H9 (cell line): ENCODE measurements around the gene SSTR5. TPM values are rescaled to one million over a fixed set of nuclear protein-coding genes. Genes with fewer than 3 reads are reported as not detected.

ENCODE experiments used
- DNase-seq: peaks from one replicate; pipeline ENCODE4 v3.0.0-alpha.2; 2017
- H2AFZ ChIP-seq: one replicate; pipeline ENCODE4 v1.6.1; 2013; ENCODE audit warnings: mild to moderate bottlenecking, low read length, control low read depth, moderate library complexity
- H2AK5ac ChIP-seq: 2 replicates; pipeline ENCODE4 v1.6.1; 2013; ENCODE audit warnings: low read length, control low read depth, mixed read lengths; ENCODE audit not compliant: insufficient read length
- H2BK120ac ChIP-seq: one replicate; pipeline ENCODE4 v1.6.1; 2013; ENCODE audit warnings: low read depth, mild to moderate bottlenecking, low read length, control low read depth, inconsistent platforms; ENCODE audit not compliant: poor library complexity, severe bottlenecking
- H2BK12ac ChIP-seq: 2 replicates; pipeline ENCODE4 v1.6.1; 2013; ENCODE audit warnings: low read length, control low read depth, mixed read lengths, low read depth; ENCODE audit not compliant: insufficient read length
- H2BK15ac ChIP-seq: 2 replicates; pipeline ENCODE4 v1.6.1; 2013; ENCODE audit warnings: low read depth, low read length, control low read depth
- H2BK20ac ChIP-seq: one replicate; pipeline ENCODE4 v1.6.1; 2013; ENCODE audit warnings: low read depth, mild to moderate bottlenecking, low read length, control low read depth, inconsistent platforms; ENCODE audit not compliant: poor library complexity, severe bottlenecking
- H2BK5ac ChIP-seq: 2 replicates; pipeline ENCODE4 v1.6.1; 2013; ENCODE audit warnings: low read length, control low read depth, mixed read lengths; ENCODE audit not compliant: insufficient read length
- H3K14ac ChIP-seq: 2 replicates; pipeline ENCODE4 v1.6.1; 2013; ENCODE audit warnings: low read length, control low read depth; ENCODE audit not compliant: insufficient read depth
- H3K18ac ChIP-seq: 2 replicates; pipeline ENCODE4 v1.6.1; 2013; ENCODE audit warnings: low read depth, mild to moderate bottlenecking, mixed read lengths, low read length, control low read depth; ENCODE audit not compliant: insufficient read length
- H3K23ac ChIP-seq: 2 replicates; pipeline ENCODE4 v1.6.1; 2013; ENCODE audit warnings: low read length, control low read depth, mixed read lengths, low read depth; ENCODE audit not compliant: insufficient read length
- H3K23me2 ChIP-seq: 2 replicates; pipeline ENCODE4 v1.6.1; 2013; ENCODE audit warnings: low read depth, mild to moderate bottlenecking, mixed read lengths, low read length, control low read depth; ENCODE audit not compliant: insufficient read length, poor library complexity, severe bottlenecking
- H3K27ac ChIP-seq: 2 replicates; pipeline ENCODE4 v1.5.1; 2013; ENCODE audit warnings: low read length, control low read depth, mixed read lengths, low read depth; ENCODE audit not compliant: insufficient read length
- H3K27me3 ChIP-seq: 2 replicates; pipeline ENCODE4 v1.6.1; 2013; ENCODE audit warnings: low read length, control low read depth, inconsistent platforms; ENCODE audit not compliant: insufficient read depth
- H3K4ac ChIP-seq: 2 replicates; pipeline ENCODE4 v1.6.1; 2013; ENCODE audit warnings: low read depth, mild to moderate bottlenecking, control low read depth, inconsistent platforms, low read length, moderate library complexity
- H3K4me1 ChIP-seq: 2 replicates; pipeline ENCODE4 v1.6.1; 2013; ENCODE audit warnings: low read length, control low read depth, inconsistent platforms; ENCODE audit not compliant: insufficient read depth
- H3K4me2 ChIP-seq: 2 replicates; pipeline ENCODE4 v1.6.1; 2013; ENCODE audit warnings: low read length, control low read depth, mixed read lengths; ENCODE audit not compliant: insufficient read length, insufficient read depth
- H3K56ac ChIP-seq: 2 replicates; pipeline ENCODE4 v1.6.1; 2013; ENCODE audit warnings: low read depth, mild to moderate bottlenecking, mixed read lengths, low read length, control low read depth; ENCODE audit not compliant: insufficient read length
- H3K79me1 ChIP-seq: 2 replicates; pipeline ENCODE4 v1.6.1; 2013; ENCODE audit warnings: low read depth, mild to moderate bottlenecking, moderate library complexity, low read length, control low read depth, inconsistent platforms; ENCODE audit not compliant: insufficient read depth, poor library complexity, severe bottlenecking
- H3K79me2 ChIP-seq: 2 replicates; pipeline ENCODE4 v1.6.1; 2013; ENCODE audit warnings: low read length, control low read depth, inconsistent platforms; ENCODE audit not compliant: insufficient read depth
- H3K9ac ChIP-seq: 2 replicates; pipeline ENCODE4 v1.6.1; 2013; ENCODE audit warnings: low read length, control low read depth, mixed read lengths; ENCODE audit not compliant: insufficient read length; ENCODE audit errors: extremely low read depth
- H3K9me3 ChIP-seq: one replicate; pipeline ENCODE4 v1.6.1; 2013; ENCODE audit warnings: low read depth, low read length, inconsistent platforms; ENCODE audit not compliant: control insufficient read depth
- H3T11ph ChIP-seq: one replicate; pipeline ENCODE4 v1.6.1; 2013; ENCODE audit warnings: mild to moderate bottlenecking, low read length, control low read depth, inconsistent platforms
- H4K20me1 ChIP-seq: one replicate; pipeline ENCODE4 v1.6.1; 2013; ENCODE audit not compliant: control insufficient read depth, insufficient read length, insufficient read depth
- H4K5ac ChIP-seq: 2 replicates; pipeline ENCODE4 v1.6.1; 2013; ENCODE audit warnings: low read depth, mild to moderate bottlenecking, mixed read lengths, low read length, control low read depth; ENCODE audit not compliant: insufficient read length
- H4K8ac ChIP-seq: replicated peaks from 2 replicates; pipeline ENCODE4 v1.6.1; 2013; ENCODE audit warnings: low read length, control low read depth, mixed read lengths, low read depth; ENCODE audit not compliant: insufficient read length
- H4K91ac ChIP-seq: 2 replicates; pipeline ENCODE4 v1.6.1; 2013; ENCODE audit warnings: low read depth, mild to moderate bottlenecking, moderate library complexity, mixed read lengths, low read length, control low read depth; ENCODE audit not compliant: insufficient read length
- H3K27ac Mint-ChIP-seq, 3 experiments: 2 replicates in 2 of 3; 3 replicates in 1 of 3; pipeline ENCODE4 v1.8.0; 2020 to 2021; ENCODE audit warnings: mixed read lengths in 3 of 3, mild to moderate bottlenecking in 1 of 3, moderate library complexity in 1 of 3
- H3K27me3 Mint-ChIP-seq: 2 replicates; pipeline ENCODE4 v1.8.0; 2021; ENCODE audit warnings: low read depth, mild to moderate bottlenecking, moderate library complexity, mixed read lengths
- H3K36me3 Mint-ChIP-seq, 3 experiments: 2 replicates in 2 of 3; 3 replicates in 1 of 3; pipeline ENCODE4 v1.8.0; 2020 to 2021; ENCODE audit warnings: low read depth in 3 of 3, mixed read lengths in 3 of 3; ENCODE audit not compliant: insufficient read depth in 1 of 3
- H3K4me1 Mint-ChIP-seq, 2 experiments: 2 replicates each; pipeline ENCODE4 v1.8.0; 2020; ENCODE audit warnings: mixed read lengths in 2 of 2
- H3K4me3 Mint-ChIP-seq, 2 experiments: 2 replicates in 1 of 2; 3 replicates in 1 of 2; pipeline ENCODE4 v1.8.0; 2020 to 2021; ENCODE audit warnings: mild to moderate bottlenecking in 2 of 2, mixed read lengths in 2 of 2, moderate library complexity in 1 of 2
- H3K9me3 Mint-ChIP-seq, 2 experiments: 2 replicates in 1 of 2; 3 replicates in 1 of 2; pipeline ENCODE4 v1.8.0; 2020; ENCODE audit warnings: mild to moderate bottlenecking in 2 of 2, mixed read lengths in 2 of 2, moderate library complexity in 1 of 2
- CTCF ChIP-seq: fragments of 200-600 bp; sonication (generic); conservative IDR thresholded peaks from 3 replicates; pipeline ENCODE4 v1.8.0; 2021; ENCODE audit warnings: antibody characterized with exemption, mild to moderate bottlenecking
- WGBS: extraction: QIAGEN DNeasy Blood & Tissue Kit; methylation state at CpG from one replicate; pipeline ENCODE4 v1.1.7; 2013; ENCODE audit warnings: missing lambda C conversion rate, low lambda C conversion rate, mixed read lengths; ENCODE audit not compliant: insufficient read length; ENCODE audit errors: extremely low coverage; 5-methylcytosine and 5-hydroxymethylcytosine counted together
- total RNA-seq: library from RNA; stranded (reverse); gene quantifications from 2 replicates; pipeline ENCODE4 v1.2.1, GENCODE V29; 2021

SSTR5 gene
- total RNA-seq, 1 experiment from 2014 or later: 0.22 TPM

GRCh38 chr16:1089439-1089821 lies 16.9 kb downstream of the SSTR5 start:
- Histone ChIP-seq H3K18ac (no peak overlapping the region), H3K79me2 (no peaks in the 10 kb centered on the region), H2BK12ac (no peak overlapping the region), H3K23me2 (no peaks in the 10 kb centered on the region), H3K27ac (no peak overlapping the region), H2BK120ac (no peak overlapping the region), H3T11ph (no peak overlapping the region), H3K4me2 (no peak overlapping the region), H3K9me3 (peaks cover 5% of the 10 kb centered on the region), H3K23ac (no peak overlapping the region), H3K56ac (no peak overlapping the region), H3K27me3 (no peaks in the 10 kb centered on the region), H3K79me1 (no peaks in the 10 kb centered on the region), H4K91ac (no peak overlapping the region), H2AK5ac (no peak overlapping the region), H2AFZ (no peak overlapping the region), H2BK20ac (no peak overlapping the region), H4K8ac (no peak overlapping the region), H3K4ac (no peak overlapping the region), H4K20me1 (no peaks in the 10 kb centered on the region), H2BK15ac (no peak overlapping the region), H3K14ac (no peak overlapping the region), H4K5ac (no peak overlapping the region), H2BK5ac (no peak overlapping the region), H3K4me1 (no peaks in the 10 kb centered on the region), H3K9ac (no peak overlapping the region)
- WGBS: no CpG with 5 or more reads among the region's 17 CpGs
- H3K9me3 Mint-ChIP-seq: peaks cover 13 to 25% of the 10 kb centered on the region in 2 experiments
- peaks cover 0 to 14% of the 10 kb centered on the region in 2 experiments; a peak in 2 of 4 replicates for H3K4me1 Mint-ChIP-seq
- DNase-seq: no peak
- no peak for TF ChIP-seq CTCF
- no peak overlapping the region for H3K27ac Mint-ChIP-seq
- H3K27me3 Mint-ChIP-seq: peaks cover 15% of the 10 kb centered on the region
- no peak overlapping the region for H3K4me3 Mint-ChIP-seq
- H3K36me3 Mint-ChIP-seq: peaks cover 0 to 14% (median 6%) of the 10 kb centered on the region in 3 experiments; a peak in 4 of 7 replicates
